HL-60/S4 treated with phorbol 12-myristate 13-acetate at 8.2 ng/mL for 4 days and 3 days (cell line): ENCODE measurements around the gene ZNF669.

Experiments
- in situ Hi-C: fragments of 300-500 bp; cut with MboI; formaldehyde crosslinking; loops from 2 replicates; pipeline ENCODE4 v1.15.0; 2022; ENCODE audit warnings: low sequenced_read_pairs

Gene ZNF669

DNA sequence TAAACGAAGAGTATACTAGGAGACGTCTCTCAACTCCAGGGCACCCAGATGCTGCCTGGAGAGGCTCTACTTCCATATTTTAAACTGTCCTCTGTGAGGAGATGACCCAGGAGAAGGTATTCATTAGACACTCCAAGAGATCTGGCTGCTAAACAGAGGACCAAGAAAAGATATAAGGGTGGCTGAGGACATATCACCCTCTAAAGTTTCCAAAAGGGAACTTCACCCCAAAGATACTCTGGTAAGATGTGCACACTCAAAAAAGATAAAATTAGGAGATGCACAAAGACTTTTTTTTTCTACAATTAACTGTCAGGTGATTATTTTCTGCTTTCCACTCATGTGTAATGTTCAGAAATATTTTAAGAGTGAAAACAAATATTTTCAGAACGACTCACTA is 26.9 kb downstream of the ZNF669 start:
- in situ Hi-C loops = no loop called here

DNA sequence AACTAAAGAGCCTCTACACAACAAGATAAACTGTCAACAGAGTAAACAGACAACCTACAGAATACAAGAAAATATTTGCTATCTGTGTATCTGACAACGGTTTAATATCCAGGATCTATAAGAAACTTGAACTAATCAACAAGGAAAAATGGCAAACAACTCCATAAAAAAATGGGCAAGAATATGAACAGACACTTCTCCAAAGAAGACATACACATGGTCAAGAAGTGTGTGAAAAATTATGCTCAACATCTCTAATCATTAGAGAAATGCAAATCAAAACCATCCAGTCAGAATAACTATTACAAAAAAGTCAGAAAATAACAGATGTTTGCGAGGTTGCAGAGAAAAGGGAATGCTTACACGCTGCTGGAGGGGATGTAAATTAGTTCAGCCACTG is 33.5 kb downstream of the ZNF669 start:
- in situ Hi-C loops = no loop called here

DNA sequence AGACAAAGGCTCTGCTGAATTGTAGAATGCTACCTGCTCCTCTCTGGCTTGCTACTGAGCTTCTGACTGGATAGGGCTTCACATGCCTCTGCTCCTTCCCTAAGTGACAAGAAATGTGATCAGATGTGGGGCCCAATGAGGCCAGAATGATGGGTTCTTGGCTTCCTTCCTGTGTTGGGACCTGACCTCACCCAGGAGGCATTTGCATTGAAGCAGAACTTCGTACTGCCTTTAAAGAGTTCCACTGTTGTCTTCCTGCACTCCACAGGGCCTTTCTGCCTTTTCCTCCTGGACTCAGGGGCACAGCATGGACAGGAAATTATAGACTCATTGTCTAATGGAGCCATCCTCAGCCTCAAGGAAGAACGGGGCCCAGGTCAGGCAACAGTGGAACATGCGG is 39.9 kb downstream of the ZNF669 start:
- in situ Hi-C loops = no loop called here

DNA sequence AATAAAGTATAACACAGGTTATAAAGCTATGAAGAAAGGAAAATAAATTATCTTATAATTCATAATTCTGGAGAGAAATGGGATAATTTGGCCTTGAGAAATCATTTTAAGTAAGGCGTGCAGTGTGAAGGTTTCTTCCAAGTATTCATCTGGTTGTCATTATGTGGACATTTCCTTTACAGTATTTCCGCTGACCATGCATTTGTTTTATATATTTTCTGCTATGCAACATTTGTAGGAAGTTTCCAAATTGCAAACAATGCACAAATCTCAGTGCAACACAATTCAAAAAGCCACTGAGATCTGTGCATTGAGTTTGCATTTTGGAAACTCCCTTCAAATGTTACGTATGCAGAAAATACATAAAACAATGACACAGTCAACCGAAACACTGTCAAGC is 43.4 kb downstream of the ZNF669 start:
- in situ Hi-C loops = no loop called here

DNA sequence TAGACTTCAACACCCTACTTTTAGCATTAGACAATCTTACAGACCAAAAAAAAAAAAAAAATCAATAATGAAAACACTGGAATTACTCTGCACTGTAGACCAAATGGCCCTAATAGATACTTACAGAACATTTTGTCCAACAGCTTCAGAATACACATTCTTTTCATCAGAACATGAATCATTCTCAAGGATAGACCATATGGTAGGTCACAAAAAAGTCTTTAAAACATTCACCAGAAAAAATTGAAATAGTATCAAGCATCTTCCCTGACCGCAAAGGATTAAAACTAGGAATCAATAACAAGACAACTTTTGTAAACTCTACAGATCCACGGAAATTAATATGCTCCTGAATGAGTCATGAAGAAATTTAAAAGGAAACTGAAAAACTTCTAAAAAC is 48.1 kb downstream of the ZNF669 start:
- in situ Hi-C loops = no loop called here

DNA sequence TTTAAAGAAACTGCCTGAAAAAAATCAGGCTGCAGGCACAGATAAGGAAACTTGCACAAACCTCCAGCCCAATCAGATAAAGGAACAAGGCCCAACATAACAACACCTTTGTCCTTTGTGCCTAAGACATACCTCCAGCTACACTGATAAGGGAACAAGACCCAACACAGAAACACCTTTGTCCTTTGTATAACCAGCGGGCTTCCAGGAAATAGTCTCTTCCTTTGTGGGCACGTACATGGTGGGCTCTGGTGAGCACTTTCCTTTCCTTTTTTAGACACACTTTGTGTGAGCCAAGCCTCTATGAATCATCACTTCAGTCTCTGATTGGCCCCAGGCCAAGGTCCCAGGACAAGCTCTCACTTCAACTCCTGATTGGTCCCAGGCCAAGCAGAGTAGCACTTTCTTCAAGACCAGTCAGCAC is 49.2 kb downstream of the ZNF669 start:
- in situ Hi-C loops = no loop called here
